GM23248 (cell line): ENCODE results near the gene ZFAND6.

ENCODE experiments used
- EZH2 ChIP-seq: fragments of 200-600 bp; sonication (generic); IDR thresholded peaks from 2 replicates; pipeline ENCODE4 v1.6.1; 2018; ENCODE audit warnings: antibody characterized with exemption, mild to moderate bottlenecking; ENCODE audit not compliant: insufficient read depth, poor library complexity, severe bottlenecking
- EZH2phosphoT487 ChIP-seq: fragments of 200-600 bp; sonication (generic); IDR thresholded peaks from 2 replicates; pipeline ENCODE4 v1.6.1; 2018; ENCODE audit warnings: antibody characterized with exemption, moderate library complexity, mild to moderate bottlenecking, low read depth; ENCODE audit not compliant: insufficient read depth

- no peak for TF ChIP-seq EZH2
- no peak for TF ChIP-seq EZH2phosphoT487
Measured at GRCh38 chr15:80105595-80105994, 46.1 kb downstream of the ZFAND6 start.
